WTC11 (cell line): ENCODE results near the gene NTF3. TPM values are rescaled to one million over a fixed set of nuclear protein-coding genes. Genes with fewer than 3 reads are reported as not detected.

ENCODE experiments used
- ATAC-seq: fragments of 200-7000 bp; cut with Tn5 transposase; 2 replicates; pipeline ENCODE4 v1.10.0; 2021; ENCODE audit warnings: mild to moderate bottlenecking, moderate library complexity
- CTCF ChIA-PET: fragments of 300-600 bp; sonication (Branson Sonifier 250); formaldehyde crosslinking; loops from one replicate; lab custom pipeline; 2021; ENCODE audit warnings: antibody characterized with exemption; lab: Charles Lee
- POLR2A ChIA-PET: fragments of 350-600 bp; sonication (Branson Sonifier 250); formaldehyde crosslinking; loops from one replicate; lab custom pipeline; 2021; ENCODE audit warnings: antibody characterized with exemption; lab: Charles Lee
- DNase-seq: peaks from one replicate; pipeline ENCODE4 v3.0.0; 2021; ENCODE audit warnings: low spot score
- H3K27ac Mint-ChIP-seq: 2 replicates; pipeline ENCODE4 v1.8.0; 2021; ENCODE audit warnings: mixed read lengths
- H3K27me3 Mint-ChIP-seq: 2 replicates; pipeline ENCODE4 v1.8.0; 2021; ENCODE audit warnings: low read depth, mild to moderate bottlenecking, moderate library complexity, mixed read lengths
- H3K36me3 Mint-ChIP-seq: 2 replicates; pipeline ENCODE4 v1.8.0; 2021; ENCODE audit warnings: mixed read lengths
- H3K4me1 Mint-ChIP-seq: 2 replicates; pipeline ENCODE4 v1.8.0; 2022; ENCODE audit warnings: mixed read lengths
- H3K4me3 Mint-ChIP-seq: 2 replicates; pipeline ENCODE4 v1.8.0; 2021; ENCODE audit warnings: mild to moderate bottlenecking, moderate library complexity, mixed read lengths
- H3K9me3 Mint-ChIP-seq: 2 replicates; pipeline ENCODE4 v1.8.0; 2021; ENCODE audit warnings: mixed read lengths
- ATF1 ChIP-seq: sonication (generic); formaldehyde crosslinking; IDR thresholded peaks from 2 replicates; pipeline ENCODE4 v1.8.1; 2023; ENCODE audit warnings: mild to moderate bottlenecking, moderate library complexity, missing genetic modification reagents
- CREM ChIP-seq: sonication (generic); formaldehyde crosslinking; IDR thresholded peaks from 2 replicates; pipeline ENCODE4 v1.8.1; 2022; ENCODE audit warnings: mild to moderate bottlenecking, missing genetic modification reagents, moderate library complexity
- FOXK1 ChIP-seq: sonication (generic); formaldehyde crosslinking; IDR thresholded peaks from 2 replicates; pipeline ENCODE4 v1.8.0; 2022; ENCODE audit warnings: mild to moderate bottlenecking, moderate library complexity, missing genetic modification reagents
- GRHL2 ChIP-seq: fragments of 250-450 bp; sonication (Bioruptor Pico); IDR thresholded peaks from 2 replicates; pipeline ENCODE4 v1.8.0; 2022; ENCODE audit warnings: mild to moderate bottlenecking, moderate library complexity; ENCODE audit not compliant: insufficient replicate concordance, severe bottlenecking
- GTF2I ChIP-seq: fragments of 250-450 bp; sonication (Bioruptor Pico); conservative IDR thresholded peaks from 2 replicates; pipeline ENCODE4 v1.4.0; 2021; ENCODE audit warnings: mild to moderate bottlenecking
- MXD4 ChIP-seq: fragments of 250-450 bp; sonication (Bioruptor Pico); IDR thresholded peaks from 2 replicates; pipeline ENCODE4 v1.8.0; 2021; ENCODE audit warnings: mild to moderate bottlenecking, moderate library complexity, borderline replicate concordance
- NFATC4 ChIP-seq: fragments of 250-450 bp; sonication (Bioruptor Pico); IDR thresholded peaks from 2 replicates; pipeline ENCODE4 v1.9.0; 2021; ENCODE audit warnings: mild to moderate bottlenecking
- NFYB ChIP-seq: sonication (generic); formaldehyde crosslinking; conservative IDR thresholded peaks from 2 replicates; pipeline ENCODE4 v1.8.0; 2022; ENCODE audit warnings: low read depth, missing genetic modification reagents
- NR1H2 ChIP-seq: sonication (generic); formaldehyde crosslinking; IDR thresholded peaks from 2 replicates; pipeline ENCODE4 v1.9.0; 2021; ENCODE audit warnings: mild to moderate bottlenecking, moderate library complexity, missing genetic modification reagents
- NR2C2 ChIP-seq: sonication (generic); formaldehyde crosslinking; IDR thresholded peaks from 2 replicates; pipeline ENCODE4 v1.8.0; 2022; ENCODE audit warnings: mild to moderate bottlenecking, missing genetic modification reagents
- NR3C1 ChIP-seq: sonication (generic); formaldehyde crosslinking; conservative IDR thresholded peaks from 2 replicates; pipeline ENCODE4 v1.8.1; 2023; ENCODE audit warnings: low read depth, mild to moderate bottlenecking, missing genetic modification reagents
- RELA ChIP-seq: sonication (generic); formaldehyde crosslinking; IDR thresholded peaks from 2 replicates; pipeline ENCODE4 v1.8.1; 2022; ENCODE audit warnings: missing genetic modification reagents, mild to moderate bottlenecking, borderline replicate concordance
- ZNF232 ChIP-seq: sonication (generic); formaldehyde crosslinking; IDR thresholded peaks from 2 replicates; pipeline ENCODE4 v1.8.0; 2022; ENCODE audit warnings: mild to moderate bottlenecking, missing genetic modification reagents
- ZNF317 ChIP-seq: sonication (generic); formaldehyde crosslinking; IDR thresholded peaks from 2 replicates; pipeline ENCODE4 v1.8.1; 2023; ENCODE audit warnings: low read depth, mild to moderate bottlenecking, moderate library complexity, missing genetic modification reagents, borderline replicate concordance
- ZNF396 ChIP-seq: fragments of 250-450 bp; sonication (Bioruptor Pico); IDR thresholded peaks from 2 replicates; pipeline ENCODE4 v1.8.0; 2021; ENCODE audit warnings: mild to moderate bottlenecking, moderate library complexity, borderline replicate concordance
- total RNA-seq: library from RNA; stranded (reverse); gene quantifications from 3 replicates; pipeline ENCODE4 v1.2.3, GENCODE V29; 2021
- TF ChIP-seq, protein P1 (sequence below): sonication (generic); formaldehyde crosslinking; conservative IDR thresholded peaks from 2 replicates; pipeline ENCODE4 v1.8.1; 2023; ENCODE audit warnings: mild to moderate bottlenecking, low read depth, missing genetic modification reagents, moderate library complexity
- TF ChIP-seq, protein P2 (sequence below): sonication (generic); formaldehyde crosslinking; IDR thresholded peaks from 2 replicates; pipeline ENCODE4 v1.8.1; 2022; ENCODE audit warnings: low read depth, mild to moderate bottlenecking, moderate library complexity, missing genetic modification reagents, borderline replicate concordance
- TF ChIP-seq, protein P3 (sequence below): sonication (generic); formaldehyde crosslinking; IDR thresholded peaks from 2 replicates; pipeline ENCODE4 v1.8.1; 2022; ENCODE audit warnings: low read depth, missing genetic modification reagents, borderline replicate concordance
- TF ChIP-seq, protein P4 (sequence below): fragments of 250-450 bp; sonication (Bioruptor Pico); IDR thresholded peaks from 2 replicates; pipeline ENCODE4 v2.1.2; 2022; ENCODE audit warnings: mild to moderate bottlenecking, moderate library complexity
- TF ChIP-seq, protein P5 (sequence below): sonication (generic); formaldehyde crosslinking; IDR thresholded peaks from 2 replicates; pipeline ENCODE4 v1.8.1; 2023; ENCODE audit warnings: mild to moderate bottlenecking, missing genetic modification reagents
- TF ChIP-seq, protein P6 (sequence below): sonication (generic); formaldehyde crosslinking; IDR thresholded peaks from 2 replicates; pipeline ENCODE4 v1.8.1; 2023; ENCODE audit warnings: mild to moderate bottlenecking, missing genetic modification reagents, moderate library complexity
- TF ChIP-seq, protein P7 (sequence below): sonication (generic); formaldehyde crosslinking; IDR thresholded peaks from 2 replicates; pipeline ENCODE4 v1.8.0; 2023; ENCODE audit warnings: missing genetic modification reagents
- TF ChIP-seq, protein P8 (sequence below): sonication (generic); formaldehyde crosslinking; IDR thresholded peaks from 2 replicates; pipeline ENCODE4 v1.8.1; 2023; ENCODE audit warnings: mild to moderate bottlenecking, missing genetic modification reagents

NTF3 gene
- total RNA-seq, 1 experiment from 2014 or later = 1.3 TPM

DNA sequence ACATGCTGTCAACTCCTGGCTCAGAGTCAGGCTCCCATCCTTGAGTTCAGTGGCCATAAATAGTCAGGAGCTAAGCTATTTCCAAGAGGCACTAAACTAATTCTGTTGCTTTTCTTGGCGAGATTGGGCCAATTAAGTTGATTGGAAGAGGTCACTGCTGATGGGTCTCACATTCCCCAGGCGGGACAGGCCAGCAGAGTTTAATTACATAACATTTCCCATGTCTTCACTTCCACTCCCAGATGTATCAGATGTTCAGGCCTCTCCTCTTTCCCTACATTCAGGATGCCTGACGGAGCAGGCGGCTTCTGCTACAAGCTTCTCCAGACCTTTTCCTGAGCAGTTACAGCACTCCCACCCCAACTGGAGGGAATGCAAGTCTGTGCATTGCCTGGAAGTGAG is 5.3 kb downstream of the NTF3 start (continued):
- TF ChIP-seq NR2C2 (CRISPR knock-in tag) (no peak), MXD4 (CRISPR knock-in tag) (no peak), GRHL2 (no peak), GTF2I (CRISPR knock-in tag) (no peak)
- TF ChIP-seq, protein P1, sequence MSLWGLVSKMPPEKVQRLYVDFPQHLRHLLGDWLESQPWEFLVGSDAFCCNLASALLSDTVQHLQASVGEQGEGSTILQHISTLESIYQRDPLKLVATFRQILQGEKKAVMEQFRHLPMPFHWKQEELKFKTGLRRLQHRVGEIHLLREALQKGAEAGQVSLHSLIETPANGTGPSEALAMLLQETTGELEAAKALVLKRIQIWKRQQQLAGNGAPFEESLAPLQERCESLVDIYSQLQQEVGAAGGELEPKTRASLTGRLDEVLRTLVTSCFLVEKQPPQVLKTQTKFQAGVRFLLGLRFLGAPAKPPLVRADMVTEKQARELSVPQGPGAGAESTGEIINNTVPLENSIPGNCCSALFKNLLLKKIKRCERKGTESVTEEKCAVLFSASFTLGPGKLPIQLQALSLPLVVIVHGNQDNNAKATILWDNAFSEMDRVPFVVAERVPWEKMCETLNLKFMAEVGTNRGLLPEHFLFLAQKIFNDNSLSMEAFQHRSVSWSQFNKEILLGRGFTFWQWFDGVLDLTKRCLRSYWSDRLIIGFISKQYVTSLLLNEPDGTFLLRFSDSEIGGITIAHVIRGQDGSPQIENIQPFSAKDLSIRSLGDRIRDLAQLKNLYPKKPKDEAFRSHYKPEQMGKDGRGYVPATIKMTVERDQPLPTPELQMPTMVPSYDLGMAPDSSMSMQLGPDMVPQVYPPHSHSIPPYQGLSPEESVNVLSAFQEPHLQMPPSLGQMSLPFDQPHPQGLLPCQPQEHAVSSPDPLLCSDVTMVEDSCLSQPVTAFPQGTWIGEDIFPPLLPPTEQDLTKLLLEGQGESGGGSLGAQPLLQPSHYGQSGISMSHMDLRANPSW (CRISPR knock-in tag) = no peak
- TF ChIP-seq, all 79 proteins: peak for 0

DNA sequence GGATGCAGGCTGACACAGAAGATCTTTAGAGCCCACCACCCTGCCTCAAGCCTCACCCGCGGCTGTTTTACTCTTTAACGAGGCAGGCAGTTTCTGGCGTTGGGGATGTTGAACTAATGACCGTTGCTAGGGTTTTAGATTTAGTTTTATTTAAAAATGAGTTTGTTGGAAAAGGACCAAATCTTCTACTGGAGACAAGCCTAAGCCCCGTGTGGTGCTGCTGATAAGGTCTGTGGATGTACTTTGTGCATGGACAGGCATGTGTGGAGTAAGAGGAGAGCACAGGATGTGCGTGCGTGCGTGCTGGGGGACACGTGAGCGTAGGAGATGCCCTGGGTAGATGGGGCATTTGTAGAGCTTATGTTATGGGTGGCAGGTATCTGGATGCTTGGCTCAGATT is 5.7 kb downstream of the NTF3 start:
- ATAC-seq = no peak
- H3K4me1 Mint-ChIP-seq = peaks cover 17% of the 10 kb centered on the region
- POLR2A ChIA-PET = no interaction called here
- no peak overlapping the region for H3K27ac Mint-ChIP-seq
- no peaks in the 10 kb centered on the region for H3K36me3 Mint-ChIP-seq
- no peaks in the 10 kb centered on the region; the same call in 1 of the 2 replicates for H3K27me3 Mint-ChIP-seq
- CTCF ChIA-PET = no interaction called here
- no peak for DNase-seq
- no peak overlapping the region for H3K4me3 Mint-ChIP-seq
- no peaks in the 10 kb centered on the region for H3K9me3 Mint-ChIP-seq
- TF ChIP-seq, protein P2, sequence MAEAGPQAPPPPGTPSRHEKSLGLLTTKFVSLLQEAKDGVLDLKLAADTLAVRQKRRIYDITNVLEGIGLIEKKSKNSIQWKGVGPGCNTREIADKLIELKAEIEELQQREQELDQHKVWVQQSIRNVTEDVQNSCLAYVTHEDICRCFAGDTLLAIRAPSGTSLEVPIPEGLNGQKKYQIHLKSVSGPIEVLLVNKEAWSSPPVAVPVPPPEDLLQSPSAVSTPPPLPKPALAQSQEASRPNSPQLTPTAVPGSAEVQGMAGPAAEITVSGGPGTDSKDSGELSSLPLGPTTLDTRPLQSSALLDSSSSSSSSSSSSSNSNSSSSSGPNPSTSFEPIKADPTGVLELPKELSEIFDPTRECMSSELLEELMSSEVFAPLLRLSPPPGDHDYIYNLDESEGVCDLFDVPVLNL (CRISPR knock-in tag) = no peak
- TF ChIP-seq CREM (CRISPR knock-in tag) (no peak), GRHL2 (no peak), ZNF232 (CRISPR knock-in tag) (no peak), RELA (CRISPR knock-in tag) (no peak), NFYB (no peak), NFATC4 (no peak), NR1H2 (no peak), FOXK1 (no peak), ATF1 (no peak), ZNF396 (CRISPR knock-in tag) (no peak), NR3C1 (CRISPR knock-in tag) (no peak), ZNF317 (CRISPR knock-in tag) (no peak)
- TF ChIP-seq, protein P3, sequence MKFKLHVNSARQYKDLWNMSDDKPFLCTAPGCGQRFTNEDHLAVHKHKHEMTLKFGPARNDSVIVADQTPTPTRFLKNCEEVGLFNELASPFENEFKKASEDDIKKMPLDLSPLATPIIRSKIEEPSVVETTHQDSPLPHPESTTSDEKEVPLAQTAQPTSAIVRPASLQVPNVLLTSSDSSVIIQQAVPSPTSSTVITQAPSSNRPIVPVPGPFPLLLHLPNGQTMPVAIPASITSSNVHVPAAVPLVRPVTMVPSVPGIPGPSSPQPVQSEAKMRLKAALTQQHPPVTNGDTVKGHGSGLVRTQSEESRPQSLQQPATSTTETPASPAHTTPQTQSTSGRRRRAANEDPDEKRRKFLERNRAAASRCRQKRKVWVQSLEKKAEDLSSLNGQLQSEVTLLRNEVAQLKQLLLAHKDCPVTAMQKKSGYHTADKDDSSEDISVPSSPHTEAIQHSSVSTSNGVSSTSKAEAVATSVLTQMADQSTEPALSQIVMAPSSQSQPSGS (CRISPR knock-in tag) = no peak
- TF ChIP-seq, protein P4, sequence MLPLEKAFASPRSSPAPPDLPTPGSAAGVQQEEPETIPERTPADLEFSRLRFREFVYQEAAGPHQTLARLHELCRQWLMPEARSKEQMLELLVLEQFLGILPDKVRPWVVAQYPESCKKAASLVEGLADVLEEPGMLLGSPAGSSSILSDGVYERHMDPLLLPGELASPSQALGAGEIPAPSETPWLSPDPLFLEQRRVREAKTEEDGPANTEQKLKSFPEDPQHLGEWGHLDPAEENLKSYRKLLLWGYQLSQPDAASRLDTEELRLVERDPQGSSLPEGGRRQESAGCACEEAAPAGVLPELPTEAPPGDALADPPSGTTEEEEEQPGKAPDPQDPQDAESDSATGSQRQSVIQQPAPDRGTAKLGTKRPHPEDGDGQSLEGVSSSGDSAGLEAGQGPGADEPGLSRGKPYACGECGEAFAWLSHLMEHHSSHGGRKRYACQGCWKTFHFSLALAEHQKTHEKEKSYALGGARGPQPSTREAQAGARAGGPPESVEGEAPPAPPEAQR (CRISPR knock-in tag) = no peak
- TF ChIP-seq, protein P5, sequence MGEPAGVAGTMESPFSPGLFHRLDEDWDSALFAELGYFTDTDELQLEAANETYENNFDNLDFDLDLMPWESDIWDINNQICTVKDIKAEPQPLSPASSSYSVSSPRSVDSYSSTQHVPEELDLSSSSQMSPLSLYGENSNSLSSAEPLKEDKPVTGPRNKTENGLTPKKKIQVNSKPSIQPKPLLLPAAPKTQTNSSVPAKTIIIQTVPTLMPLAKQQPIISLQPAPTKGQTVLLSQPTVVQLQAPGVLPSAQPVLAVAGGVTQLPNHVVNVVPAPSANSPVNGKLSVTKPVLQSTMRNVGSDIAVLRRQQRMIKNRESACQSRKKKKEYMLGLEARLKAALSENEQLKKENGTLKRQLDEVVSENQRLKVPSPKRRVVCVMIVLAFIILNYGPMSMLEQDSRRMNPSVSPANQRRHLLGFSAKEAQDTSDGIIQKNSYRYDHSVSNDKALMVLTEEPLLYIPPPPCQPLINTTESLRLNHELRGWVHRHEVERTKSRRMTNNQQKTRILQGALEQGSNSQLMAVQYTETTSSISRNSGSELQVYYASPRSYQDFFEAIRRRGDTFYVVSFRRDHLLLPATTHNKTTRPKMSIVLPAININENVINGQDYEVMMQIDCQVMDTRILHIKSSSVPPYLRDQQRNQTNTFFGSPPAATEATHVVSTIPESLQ (CRISPR knock-in tag) = no peak
- TF ChIP-seq, protein P6, sequence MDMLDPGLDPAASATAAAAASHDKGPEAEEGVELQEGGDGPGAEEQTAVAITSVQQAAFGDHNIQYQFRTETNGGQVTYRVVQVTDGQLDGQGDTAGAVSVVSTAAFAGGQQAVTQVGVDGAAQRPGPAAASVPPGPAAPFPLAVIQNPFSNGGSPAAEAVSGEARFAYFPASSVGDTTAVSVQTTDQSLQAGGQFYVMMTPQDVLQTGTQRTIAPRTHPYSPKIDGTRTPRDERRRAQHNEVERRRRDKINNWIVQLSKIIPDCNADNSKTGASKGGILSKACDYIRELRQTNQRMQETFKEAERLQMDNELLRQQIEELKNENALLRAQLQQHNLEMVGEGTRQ (CRISPR knock-in tag) = no peak
- TF ChIP-seq, protein P7, sequence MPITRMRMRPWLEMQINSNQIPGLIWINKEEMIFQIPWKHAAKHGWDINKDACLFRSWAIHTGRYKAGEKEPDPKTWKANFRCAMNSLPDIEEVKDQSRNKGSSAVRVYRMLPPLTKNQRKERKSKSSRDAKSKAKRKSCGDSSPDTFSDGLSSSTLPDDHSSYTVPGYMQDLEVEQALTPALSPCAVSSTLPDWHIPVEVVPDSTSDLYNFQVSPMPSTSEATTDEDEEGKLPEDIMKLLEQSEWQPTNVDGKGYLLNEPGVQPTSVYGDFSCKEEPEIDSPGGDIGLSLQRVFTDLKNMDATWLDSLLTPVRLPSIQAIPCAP = no peak
- TF ChIP-seq, protein P8, sequence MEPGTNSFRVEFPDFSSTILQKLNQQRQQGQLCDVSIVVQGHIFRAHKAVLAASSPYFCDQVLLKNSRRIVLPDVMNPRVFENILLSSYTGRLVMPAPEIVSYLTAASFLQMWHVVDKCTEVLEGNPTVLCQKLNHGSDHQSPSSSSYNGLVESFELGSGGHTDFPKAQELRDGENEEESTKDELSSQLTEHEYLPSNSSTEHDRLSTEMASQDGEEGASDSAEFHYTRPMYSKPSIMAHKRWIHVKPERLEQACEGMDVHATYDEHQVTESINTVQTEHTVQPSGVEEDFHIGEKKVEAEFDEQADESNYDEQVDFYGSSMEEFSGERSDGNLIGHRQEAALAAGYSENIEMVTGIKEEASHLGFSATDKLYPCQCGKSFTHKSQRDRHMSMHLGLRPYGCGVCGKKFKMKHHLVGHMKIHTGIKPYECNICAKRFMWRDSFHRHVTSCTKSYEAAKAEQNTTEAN (CRISPR knock-in tag) = no peak
